HG03066 (cell line): ENCODE data around the gene HBA1.
"Not testable (repeated sequence)": the region's sequence is repeated elsewhere in the genome, so short reads cannot be mapped to it uniquely, and the experiment has no call there.

Experiments
- ATAC-seq: cut with Tn5 transposase; IDR thresholded peaks from one replicate; pipeline ENCODE4 v1.9.1; 2021; ENCODE audit warnings: low read depth; ENCODE audit not compliant: unreplicated experiment

The HBA1 gene

DNA sequence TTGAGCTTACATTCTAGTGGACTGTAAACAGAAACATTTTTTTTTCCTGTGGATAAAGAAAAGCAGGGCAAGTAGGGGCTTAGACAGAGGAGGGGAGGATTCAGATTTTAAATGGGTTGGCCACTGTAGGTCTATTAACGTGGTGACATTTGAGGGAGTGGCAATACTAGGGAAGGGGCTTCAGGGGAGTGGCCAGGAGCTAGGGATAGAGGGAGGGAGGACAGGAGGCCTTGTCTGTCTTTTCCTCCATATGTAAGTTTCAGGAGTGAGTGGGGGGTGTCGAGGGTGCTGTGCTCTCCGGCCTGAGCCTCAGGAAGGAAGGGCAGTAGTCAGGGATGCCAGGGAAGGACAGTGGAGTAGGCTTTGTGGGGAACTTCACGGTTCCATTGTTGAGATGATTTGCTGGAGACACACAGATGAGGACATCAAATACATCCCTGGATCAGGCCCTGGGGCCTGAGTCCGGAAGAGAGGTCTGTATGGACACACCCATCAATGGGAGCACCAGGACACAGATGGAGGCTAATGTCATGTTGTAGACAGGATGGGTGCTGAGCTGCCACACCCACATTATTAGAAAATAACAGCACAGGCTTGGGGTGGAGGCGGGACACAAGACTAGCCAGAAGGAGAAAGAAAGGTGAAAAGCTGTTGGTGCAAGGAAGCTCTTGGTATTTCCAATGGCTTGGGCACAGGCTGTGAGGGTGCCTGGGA is 17.2 kb upstream of the HBA1 start:
- no peak for ATAC-seq

DNA sequence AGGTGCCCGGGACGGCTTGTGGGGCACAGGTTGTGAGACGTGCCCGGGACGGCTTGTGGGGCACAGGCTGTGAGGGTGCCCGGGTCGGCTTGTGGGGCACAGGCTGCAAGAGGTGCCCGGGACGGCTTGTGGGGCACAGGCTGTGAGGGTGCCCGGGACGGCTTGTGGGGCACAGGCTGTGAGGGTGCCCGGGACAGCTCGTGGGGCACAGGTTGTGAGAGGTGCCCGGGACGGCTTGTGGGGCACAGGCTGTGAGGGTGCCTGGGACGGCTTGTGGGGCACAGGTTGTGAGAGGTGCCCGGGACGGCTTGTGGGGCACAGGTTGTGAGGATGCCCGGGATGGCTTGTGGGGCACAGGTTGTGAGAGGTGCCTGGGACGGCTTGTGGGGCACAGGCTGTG is 16.2 kb upstream of the HBA1 start:
- ATAC-seq = not testable (repeated sequence)

DNA sequence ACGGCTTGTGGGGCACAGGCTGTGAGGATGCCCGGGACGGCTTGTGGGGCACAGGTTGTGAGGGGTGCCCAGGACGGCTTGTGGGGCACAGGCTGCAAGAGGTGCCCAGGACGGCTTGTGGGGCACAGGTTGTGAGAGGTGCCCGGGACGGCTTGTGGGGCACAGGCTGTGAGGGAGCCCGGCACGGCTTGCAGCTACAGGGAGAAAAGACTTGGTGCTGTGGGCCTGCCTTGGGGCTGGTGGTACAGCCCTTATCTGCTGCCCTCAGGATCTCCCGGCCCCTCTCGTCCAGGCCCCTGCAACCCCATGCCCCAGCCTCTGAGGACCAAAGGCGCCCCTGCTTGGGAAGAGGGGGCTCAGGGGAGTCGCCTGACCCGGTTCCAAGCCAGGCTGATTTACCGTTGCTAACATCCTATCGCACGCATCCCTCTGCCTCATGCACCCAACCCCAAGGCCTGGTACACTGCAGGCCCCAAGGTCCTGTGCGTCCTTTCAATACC is 15.7 kb upstream of the HBA1 start:
- no peak for ATAC-seq

DNA sequence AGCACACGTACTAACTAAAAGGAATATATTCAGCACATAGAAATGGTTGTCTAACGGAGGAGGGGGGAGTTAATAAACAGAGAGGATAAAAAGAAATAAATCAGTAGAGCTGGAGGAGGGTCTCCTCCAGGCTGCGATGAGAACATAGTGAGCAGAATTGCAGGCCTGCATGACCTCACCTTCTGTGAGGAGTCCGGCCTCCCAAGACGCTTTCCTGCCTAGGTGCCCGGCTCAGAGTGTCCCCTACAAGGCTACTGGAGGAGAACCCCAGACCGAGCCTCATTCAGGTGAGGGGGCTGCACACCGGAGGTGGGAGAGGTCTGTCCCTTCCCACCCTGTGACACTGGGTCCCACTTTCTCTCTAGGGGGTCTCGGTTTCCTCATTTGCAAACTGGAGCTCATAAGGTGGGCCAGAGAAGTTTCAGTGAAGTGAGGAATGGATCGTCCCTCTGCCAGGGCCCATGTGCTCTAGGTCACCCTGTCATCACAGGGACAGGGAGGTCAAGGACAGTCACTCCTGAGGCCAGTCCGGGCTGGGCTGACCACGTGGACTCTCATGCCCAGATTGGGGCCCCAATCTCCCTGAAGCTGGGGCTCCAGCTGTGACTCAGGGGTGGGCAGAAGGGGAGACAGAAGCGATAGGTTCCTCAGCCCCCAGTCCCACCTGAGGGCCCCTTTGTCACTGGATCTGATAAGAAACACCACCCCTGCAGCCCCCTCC is 14.0 kb upstream of the HBA1 start:
- no peak for ATAC-seq

DNA sequence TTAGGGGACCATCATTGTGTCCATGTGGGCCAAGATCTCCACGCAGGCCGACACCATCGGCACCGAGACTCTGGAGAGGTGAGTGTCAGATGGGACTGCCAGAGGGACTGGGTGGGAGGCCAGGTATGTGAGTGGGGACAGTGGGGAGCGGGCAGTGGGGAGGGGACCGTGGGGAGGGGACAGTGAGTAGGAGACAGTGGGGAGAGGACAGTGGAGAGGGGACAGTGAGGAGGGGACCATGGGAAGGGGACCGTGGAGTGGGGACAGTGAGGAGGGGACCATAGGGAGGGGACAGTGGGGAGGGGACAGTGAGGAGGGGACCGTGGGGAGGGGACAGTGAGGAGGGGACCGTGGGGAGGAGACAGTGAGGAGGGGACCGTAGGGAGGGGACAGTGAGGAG is 13.3 kb upstream of the HBA1 start:
- ATAC-seq = not testable (repeated sequence)

DNA sequence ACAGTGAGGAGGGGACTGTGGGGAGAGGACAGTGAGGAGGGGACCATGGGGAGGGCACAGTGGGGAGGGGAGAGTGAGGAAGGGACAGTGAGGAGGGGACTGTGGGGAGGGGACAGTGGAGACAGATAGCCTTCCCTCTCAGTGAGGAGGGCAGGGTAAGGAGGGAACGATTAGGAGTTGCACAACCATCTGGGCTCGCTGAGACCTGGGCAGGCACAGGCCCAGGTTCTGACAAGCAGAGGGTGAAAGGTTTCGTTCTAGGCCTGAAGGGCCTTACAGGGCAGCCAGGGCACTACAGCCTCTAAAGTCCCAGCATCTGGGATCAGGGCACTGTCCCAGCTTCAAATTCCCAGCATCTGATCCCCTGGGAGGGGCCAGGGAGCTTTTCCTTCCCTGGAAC is 12.8 kb upstream of the HBA1 start:
- not testable (repeated sequence) for ATAC-seq

DNA sequence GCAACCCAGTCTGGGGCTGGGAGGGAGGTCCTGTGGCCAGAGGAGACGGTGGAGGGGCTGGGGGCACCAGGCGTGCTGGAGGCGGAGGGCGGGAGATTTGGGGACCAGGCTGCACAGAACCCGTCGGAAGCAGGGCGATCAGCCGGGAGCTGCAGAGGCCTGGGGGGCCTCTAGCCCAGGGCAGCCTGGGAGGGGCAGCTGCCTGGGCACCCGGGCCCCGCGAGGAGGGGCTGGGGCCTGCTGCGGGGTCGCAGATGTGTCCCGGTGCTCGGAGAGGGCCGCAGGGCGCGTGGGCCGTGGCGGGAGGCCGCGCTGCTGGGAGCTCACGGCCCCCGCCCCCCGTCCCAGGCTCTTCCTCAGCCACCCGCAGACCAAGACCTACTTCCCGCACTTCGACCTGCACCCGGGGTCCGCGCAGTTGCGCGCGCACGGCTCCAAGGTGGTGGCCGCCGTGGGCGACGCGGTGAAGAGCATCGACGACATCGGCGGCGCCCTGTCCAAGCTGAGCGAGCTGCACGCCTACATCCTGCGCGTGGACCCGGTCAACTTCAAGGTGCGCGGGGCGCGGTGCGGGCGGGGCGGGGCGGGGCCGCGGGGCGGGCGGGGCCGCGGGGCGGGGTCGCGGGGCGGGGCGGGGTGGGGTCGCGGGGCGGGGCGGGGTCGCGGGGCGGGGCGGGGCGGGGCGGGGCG is 12.2 kb upstream of the HBA1 start:
- not testable (repeated sequence) for ATAC-seq

DNA sequence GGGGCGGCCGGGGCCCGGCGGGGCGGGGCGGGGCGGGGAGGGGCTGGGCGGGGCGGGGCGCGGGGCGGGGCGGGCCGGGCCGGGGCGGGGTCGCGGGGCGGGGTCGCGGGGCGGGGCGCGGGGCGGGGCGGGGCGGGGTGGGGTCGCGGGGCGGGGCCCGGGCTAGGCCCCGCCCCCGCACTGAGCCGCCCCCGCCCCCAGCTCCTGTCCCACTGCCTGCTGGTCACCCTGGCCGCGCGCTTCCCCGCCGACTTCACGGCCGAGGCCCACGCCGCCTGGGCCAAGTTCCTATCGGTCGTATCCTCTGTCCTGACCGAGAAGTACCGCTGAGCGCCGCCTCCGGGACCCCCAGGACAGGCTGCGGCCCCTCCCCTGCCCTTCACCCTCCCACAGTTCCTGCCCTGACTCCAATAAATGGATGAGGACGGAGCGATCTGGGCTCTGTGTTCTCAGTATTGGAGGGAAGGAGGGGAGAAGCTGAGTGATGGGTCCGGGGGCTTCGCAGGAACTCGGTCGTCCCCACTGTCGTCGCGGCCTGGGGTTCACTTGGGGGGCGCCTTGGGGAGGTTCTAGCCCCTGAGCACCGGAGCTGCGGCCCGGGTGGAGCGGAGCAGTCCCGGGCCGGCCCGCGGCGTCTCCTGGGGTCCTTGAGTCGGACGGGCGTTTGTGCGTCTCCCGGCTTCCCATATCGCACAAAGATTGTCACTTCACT is 11.5 kb upstream of the HBA1 start:
- ATAC-seq = no peak

DNA sequence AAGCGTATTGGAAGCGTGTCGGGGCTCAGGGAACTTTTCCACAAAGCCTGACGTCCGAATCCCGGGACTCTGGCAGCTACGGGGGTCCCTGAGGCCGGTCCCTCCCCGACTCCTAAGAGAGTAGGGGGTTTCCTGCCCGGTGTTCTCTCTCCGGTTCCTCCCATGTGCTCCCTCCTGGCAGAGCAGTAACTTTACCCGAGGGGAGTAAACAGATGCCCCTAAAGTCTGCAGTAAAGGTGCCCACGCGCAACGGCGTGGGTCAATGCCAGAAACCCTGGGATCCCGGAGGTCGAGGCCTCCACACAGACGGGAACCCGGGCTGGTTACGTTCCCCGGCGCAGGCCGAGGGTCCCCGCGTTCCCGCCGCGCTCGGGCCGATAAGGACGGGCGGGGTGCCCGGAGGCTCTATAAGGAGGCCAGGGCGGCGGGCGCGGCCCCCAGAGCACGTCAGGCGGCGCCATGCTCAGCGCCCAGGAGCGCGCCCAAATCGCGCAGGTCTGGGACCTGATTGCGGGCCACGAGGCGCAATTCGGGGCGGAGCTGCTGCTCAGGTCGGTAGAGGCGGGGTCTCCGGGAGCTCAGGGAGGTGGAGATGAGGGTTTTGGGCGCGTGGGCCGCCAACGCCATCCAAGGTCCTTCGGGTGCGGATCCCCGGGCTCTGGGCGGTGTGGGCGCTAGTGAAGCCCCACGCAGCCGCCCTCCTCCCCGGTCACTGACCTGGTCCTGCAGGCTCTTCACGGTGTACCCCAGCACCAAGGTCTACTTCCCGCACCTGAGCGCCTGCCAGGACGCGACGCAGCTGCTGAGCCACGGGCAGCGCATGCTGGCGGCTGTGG is 10.7 kb upstream of the HBA1 start, which contains the start of gene HBM:
TSS of gene HBM (plus strand) at position 440 of the 836 bp plus-strand sequence. CDS start at position 460, 20 bp downstream.
- ATAC-seq = no peak

DNA sequence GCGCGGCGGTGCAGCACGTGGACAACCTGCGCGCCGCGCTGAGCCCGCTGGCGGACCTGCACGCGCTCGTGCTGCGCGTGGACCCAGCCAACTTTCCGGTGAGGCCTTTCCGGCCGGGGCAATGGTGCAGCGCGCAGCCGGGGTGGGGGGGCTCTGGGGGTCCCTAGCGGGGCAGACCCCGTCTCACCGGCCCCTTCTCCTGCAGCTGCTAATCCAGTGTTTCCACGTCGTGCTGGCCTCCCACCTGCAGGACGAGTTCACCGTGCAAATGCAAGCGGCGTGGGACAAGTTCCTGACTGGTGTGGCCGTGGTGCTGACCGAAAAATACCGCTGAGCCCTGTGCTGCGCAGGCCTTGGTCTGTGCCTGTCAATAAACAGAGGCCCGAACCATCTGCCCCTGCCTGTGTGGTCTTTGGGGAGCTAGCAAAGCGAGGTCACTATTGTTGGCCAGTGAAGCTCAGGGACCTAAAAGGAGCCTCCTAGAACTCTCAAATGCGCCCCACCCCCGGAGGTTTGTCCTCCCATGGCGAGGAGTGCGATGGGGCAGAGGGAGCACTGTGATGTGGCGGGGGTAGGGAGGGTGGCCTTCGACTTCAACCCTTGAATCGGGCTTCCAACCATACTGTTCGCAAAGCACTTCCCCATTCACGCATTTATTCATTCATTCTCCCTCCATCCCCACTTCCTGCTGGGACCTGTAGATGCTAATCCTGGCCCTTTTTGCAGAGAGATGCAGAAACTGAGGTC is 9.9 kb upstream of the HBA1 start:
- no peak for ATAC-seq

DNA sequence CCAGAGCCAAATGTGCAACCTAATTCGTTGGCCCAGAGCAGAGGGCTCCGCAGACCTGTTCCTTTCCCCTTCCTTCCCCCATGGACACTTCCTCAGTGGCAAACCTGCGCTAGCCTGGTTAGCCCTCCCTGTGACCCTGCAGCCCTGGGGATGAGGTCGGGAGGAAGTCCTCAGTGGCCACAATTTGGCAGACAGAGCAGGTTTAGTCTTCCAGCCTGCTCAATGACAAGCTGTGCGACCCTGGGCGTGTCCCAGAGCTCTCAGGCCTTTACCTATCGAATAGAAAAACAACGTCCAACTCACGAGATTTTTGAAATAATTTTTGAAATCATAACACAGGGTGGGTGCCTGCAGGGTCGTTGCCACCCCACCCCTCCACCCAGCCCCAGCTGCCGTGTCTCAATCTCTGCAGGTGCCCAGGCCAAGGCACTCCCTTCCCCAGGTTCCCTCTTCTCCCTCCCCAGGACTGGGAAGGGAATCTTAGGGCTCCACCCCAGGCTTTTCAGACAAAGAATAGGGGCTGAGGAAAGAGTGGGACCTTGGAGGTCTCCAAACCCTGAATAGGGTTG is 9.3 kb upstream of the HBA1 start:
- no peak for ATAC-seq

DNA sequence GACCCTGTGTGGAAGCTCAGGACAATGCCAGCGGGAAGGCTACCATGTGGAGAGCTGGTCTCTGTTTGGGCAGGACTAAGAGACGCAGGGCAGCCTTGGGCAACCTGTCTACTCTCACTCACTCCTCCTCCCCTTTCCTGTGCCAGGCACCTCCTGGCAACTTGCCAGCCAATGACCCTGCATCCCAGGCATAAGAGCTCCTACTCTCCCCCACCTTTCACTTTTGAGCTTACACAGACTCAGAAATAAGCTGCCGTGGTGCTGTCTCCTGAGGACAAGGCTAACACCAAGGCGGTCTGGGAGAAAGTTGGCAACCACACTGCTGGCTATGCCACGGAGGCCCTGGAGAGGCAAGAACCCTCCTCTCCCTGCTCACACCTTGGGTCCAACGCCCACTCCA is 8.1 kb upstream of the HBA1 start:
- no peak for ATAC-seq

DNA sequence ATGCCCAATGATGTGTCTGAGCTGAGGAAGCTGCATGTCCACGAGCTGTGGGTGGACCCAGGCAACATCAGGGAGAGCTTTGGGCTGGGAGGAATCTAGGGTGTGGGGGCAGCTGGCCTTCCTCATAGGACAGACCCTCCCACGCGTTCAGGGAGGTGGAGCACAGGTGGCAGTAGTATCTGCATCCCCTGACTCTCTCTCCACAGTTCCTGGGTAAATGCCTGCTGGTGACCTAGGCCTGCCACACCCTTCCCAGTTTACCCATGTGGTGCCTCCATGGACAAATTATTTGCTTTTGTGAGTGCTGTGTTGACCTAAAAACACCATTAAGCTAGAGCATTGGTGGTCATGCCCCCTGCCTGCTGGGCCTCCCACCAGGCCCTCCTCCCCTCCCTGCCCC is 7.5 kb upstream of the HBA1 start:
- no peak for ATAC-seq

DNA sequence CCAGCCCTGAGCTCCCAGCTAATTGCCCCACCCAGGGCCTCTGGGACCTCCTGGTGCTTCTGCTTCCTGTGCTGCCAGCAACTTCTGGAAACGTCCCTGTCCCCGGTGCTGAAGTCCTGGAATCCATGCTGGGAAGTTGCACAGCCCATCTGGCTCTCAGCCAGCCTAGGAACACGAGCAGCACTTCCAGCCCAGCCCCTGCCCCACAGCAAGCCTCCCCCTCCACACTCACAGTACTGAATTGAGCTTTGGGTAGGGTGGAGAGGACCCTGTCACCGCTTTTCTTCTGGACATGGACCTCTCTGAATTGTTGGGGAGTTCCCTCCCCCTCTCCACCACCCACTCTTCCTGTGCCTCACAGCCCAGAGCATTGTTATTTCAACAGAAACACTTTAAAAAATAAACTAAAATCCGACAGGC is 6.4 kb upstream of the HBA1 start:
- not testable (repeated sequence) for ATAC-seq

DNA sequence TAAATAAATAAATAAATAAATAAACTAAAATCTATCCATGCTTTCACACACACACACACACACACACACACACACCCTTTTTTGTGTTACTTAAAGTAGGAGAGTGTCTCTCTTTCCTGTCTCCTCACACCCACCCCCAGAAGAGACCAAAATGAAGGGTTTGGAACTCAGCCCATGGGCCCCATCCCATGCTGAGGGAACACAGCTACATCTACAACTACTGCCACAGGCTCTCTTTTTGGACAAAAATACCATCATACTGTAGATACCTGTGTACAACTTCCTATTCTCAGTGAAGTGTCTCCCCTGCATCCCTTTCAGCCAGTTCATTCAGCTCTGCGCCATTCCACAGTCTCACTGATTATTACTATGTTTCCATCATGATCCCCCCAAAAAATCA is 5.7 kb upstream of the HBA1 start:
- no peak for ATAC-seq

DNA sequence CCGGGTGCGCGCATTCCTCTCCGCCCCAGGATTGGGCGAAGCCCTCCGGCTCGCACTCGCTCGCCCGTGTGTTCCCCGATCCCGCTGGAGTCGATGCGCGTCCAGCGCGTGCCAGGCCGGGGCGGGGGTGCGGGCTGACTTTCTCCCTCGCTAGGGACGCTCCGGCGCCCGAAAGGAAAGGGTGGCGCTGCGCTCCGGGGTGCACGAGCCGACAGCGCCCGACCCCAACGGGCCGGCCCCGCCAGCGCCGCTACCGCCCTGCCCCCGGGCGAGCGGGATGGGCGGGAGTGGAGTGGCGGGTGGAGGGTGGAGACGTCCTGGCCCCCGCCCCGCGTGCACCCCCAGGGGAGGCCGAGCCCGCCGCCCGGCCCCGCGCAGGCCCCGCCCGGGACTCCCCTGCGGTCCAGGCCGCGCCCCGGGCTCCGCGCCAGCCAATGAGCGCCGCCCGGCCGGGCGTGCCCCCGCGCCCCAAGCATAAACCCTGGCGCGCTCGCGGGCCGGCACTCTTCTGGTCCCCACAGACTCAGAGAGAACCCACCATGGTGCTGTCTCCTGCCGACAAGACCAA is 4.0 kb upstream of the HBA1 start, which contains the start of gene HBA2:
TSS of gene HBA2 (plus strand) at position 503 of the 568 bp plus-strand sequence. CDS start at position 540, 37 bp downstream.
- not testable (repeated sequence) for ATAC-seq

DNA sequence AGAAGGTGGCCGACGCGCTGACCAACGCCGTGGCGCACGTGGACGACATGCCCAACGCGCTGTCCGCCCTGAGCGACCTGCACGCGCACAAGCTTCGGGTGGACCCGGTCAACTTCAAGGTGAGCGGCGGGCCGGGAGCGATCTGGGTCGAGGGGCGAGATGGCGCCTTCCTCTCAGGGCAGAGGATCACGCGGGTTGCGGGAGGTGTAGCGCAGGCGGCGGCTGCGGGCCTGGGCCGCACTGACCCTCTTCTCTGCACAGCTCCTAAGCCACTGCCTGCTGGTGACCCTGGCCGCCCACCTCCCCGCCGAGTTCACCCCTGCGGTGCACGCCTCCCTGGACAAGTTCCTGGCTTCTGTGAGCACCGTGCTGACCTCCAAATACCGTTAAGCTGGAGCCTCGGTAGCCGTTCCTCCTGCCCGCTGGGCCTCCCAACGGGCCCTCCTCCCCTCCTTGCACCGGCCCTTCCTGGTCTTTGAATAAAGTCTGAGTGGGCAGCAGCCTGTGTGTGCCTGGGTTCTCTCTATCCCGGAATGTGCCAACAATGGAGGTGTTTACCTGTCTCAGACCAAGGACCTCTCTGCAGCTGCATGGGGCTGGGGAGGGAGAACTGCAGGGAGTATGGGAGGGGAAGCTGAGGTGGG is 3.1 kb upstream of the HBA1 start:
- not testable (repeated sequence) for ATAC-seq
